Lung (tissue), 12 donors: ENCODE measurements around the gene PCYT2. TPM values are rescaled to one million over a fixed set of nuclear protein-coding genes. Genes with fewer than 3 reads are reported as not detected.

Source experiments
- ATAC-seq: fragments of 200-7000 bp; cut with Tn5 transposase; one replicate; pipeline ENCODE4 v1.9.1; 2020; ENCODE audit warnings: moderate number of reproducible peaks; ENCODE audit not compliant: insufficient read depth, low FRiP score
- DNase-seq, 3 donors: peaks; one replicate each; pipeline ENCODE4 v3.0.0-alpha.2; 2013 to 2017
- H3K27ac ChIP-seq, 2 donors: one replicate each; pipeline ENCODE4 v1.5.1; 2013; ENCODE audit warnings: mild to moderate bottlenecking in 2 of 2, moderate library complexity in 2 of 2, control low read depth in 1 of 2, inconsistent platforms in 1 of 2, low read depth in 1 of 2, low read length in 1 of 2
- H3K27me3 ChIP-seq, 3 donors: one replicate each; pipeline ENCODE4 v1.5.1; 2013; ENCODE audit warnings: low read length in 2 of 3; ENCODE audit not compliant: control insufficient read depth in 3 of 3, insufficient read depth in 3 of 3
- H3K36me3 ChIP-seq, 4 donors: one replicate each; pipeline ENCODE4 v1.5.1; 2013; ENCODE audit warnings: low read length in 4 of 4, mild to moderate bottlenecking in 1 of 4, moderate library complexity in 1 of 4; ENCODE audit not compliant: control insufficient read depth in 4 of 4, insufficient read depth in 4 of 4
- H3K4me1 ChIP-seq, 5 donors: one replicate each; pipeline ENCODE4 v1.5.1; 2013; ENCODE audit warnings: low read length in 5 of 5, mild to moderate bottlenecking in 2 of 5, moderate library complexity in 1 of 5; ENCODE audit not compliant: control insufficient read depth in 5 of 5, insufficient read depth in 5 of 5
- H3K4me3 ChIP-seq: one replicate; pipeline ENCODE4 v1.5.1; 2013; ENCODE audit warnings: mild to moderate bottlenecking, control low read depth, moderate library complexity
- H3K9ac ChIP-seq, 2 donors: one replicate each; pipeline ENCODE4 v1.5.1; 2013; ENCODE audit warnings: low read length in 2 of 2, control low read depth in 1 of 2; ENCODE audit not compliant: insufficient read depth in 1 of 2
- H3K9me3 ChIP-seq, 4 donors: one replicate each; pipeline ENCODE4 v1.5.1; 2013; ENCODE audit warnings: low read length in 3 of 4, mild to moderate bottlenecking in 1 of 4, moderate library complexity in 1 of 4; ENCODE audit not compliant: control insufficient read depth in 4 of 4, insufficient read depth in 3 of 4
- WGBS, 2 donors: extraction: QIAGEN DNeasy Blood & Tissue Kit; methylation state at CpG; one replicate each; pipeline ENCODE4 v1.1.7; 2013; 5-methylcytosine and 5-hydroxymethylcytosine counted together
- polyA plus RNA-seq, 2 donors: library from polyadenylated mRNA; stranded (reverse); fragments of 200-250 nt; gene quantifications; one replicate each; pipeline ENCODE4 v1.2.1, GENCODE V29; 2013
- total RNA-seq, 2 donors: library from RNA; depleted of rRNA in 1 of 2; stranded (reverse); fragments of >200 nt in 1 of 2; gene quantifications; one replicate each; pipeline ENCODE4 v1.2.1, GENCODE V29; 2014 to 2021
- TF ChIP-seq, protein P1 (sequence below): IDR thresholded peaks from 2 replicates; pipeline ENCODE4 v1.5.1; 2012; ENCODE audit warnings: mild to moderate bottlenecking; ENCODE audit errors: control extremely low read depth, extremely low read depth
- donor health status: control.
- donor health status: control.
- donor health status: Bipolar disorder and iron deficiency.
- donor health status: healthy.
- donor health status: DM: yes; HTN: yes; CAD: no.

The PCYT2 gene
- total and polyA plus RNA-seq, 4 donors = 23.0 to 91.6 (median 67.5) TPM

DNA sequence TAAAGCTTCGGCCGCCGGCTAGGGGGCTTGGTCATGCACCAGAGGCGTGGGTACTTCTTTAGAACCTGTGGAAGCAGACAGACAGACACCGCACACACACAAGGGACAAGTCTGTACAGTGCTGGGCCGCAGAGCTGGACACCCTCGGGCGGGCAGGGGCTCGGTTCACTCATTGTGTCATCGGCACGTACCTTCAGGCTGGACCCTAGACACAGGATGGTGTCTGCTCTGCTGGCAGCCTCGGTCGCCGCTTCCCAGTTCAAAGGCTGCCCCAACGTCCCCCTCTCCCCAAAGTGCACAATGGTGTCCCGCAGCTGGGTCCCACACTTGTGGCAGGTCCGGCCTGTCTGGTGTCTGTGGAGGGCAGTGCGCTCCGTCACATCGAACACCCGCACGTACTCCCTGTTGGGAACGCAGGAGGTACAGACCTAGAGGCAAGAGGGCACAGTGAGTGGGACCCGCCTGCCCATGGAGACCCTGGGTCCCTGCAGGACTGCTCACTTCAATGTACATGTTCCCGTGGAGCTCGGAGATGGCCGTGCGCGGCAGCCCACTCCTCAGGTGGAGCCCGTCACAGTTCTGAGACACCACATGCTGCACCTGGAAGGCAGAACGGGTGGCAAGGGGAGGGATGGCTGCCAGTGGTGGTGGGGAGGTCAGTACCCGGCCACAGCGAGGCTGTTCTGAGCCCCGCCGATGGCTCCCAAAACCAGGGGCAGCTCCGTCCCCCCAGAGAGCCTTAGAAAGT lies 3.1 kb upstream of the PCYT2 start:
- ATAC-seq = no peak

DNA sequence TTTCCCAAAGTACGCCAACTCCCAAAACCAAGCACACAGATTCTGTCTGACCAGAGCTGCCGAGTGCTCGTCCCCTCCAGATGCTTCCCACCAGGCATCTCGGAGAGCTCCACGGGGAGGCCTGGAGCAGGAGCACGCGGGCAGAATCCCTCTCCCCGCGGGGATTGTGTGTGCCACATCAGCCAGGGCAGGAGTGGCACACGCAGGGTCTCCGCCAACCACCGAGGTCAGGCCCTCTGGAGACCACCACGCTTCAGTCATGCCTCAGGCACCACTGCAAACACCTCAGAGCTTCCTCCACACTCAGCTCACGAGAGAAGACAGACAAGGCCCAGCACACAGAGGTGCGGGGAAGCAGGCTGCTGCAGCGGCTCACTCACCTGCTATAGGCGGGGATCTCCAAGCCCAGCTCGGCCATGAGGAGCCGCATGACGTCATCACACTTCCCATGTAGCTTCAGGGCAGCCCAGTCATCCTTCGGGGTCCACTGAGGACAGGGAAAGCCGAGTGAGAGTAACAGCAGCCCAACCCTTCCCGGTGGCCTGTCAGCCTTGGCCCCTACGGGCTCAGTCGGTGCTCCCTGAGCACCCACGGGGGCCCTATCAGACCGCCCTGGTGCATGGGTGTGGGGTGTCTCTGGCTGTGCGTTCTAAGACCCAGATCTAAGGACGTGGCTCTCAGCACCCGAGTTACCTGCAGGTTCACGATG lies 2.3 kb upstream of the PCYT2 start:
- Histone ChIP-seq H3K4me1 (peaks cover 0 to 20% (median 10%) of the 10 kb centered on the region in 5 donors), H3K36me3 (peaks cover 5 to 44% (median 13%) of the 10 kb centered on the region in 4 donors), H3K27ac (no peak overlapping the region), H3K27me3 (no peaks in the 10 kb centered on the region), H3K9ac (no peak overlapping the region), H3K9me3 (no peaks in the 10 kb centered on the region), H3K4me3 (no peak overlapping the region)
- WGBS, 2 donors = 95% methylated on average over 31 of the region's 31 CpGs
- DNase-seq = no peak
- TF ChIP-seq, protein P1, sequence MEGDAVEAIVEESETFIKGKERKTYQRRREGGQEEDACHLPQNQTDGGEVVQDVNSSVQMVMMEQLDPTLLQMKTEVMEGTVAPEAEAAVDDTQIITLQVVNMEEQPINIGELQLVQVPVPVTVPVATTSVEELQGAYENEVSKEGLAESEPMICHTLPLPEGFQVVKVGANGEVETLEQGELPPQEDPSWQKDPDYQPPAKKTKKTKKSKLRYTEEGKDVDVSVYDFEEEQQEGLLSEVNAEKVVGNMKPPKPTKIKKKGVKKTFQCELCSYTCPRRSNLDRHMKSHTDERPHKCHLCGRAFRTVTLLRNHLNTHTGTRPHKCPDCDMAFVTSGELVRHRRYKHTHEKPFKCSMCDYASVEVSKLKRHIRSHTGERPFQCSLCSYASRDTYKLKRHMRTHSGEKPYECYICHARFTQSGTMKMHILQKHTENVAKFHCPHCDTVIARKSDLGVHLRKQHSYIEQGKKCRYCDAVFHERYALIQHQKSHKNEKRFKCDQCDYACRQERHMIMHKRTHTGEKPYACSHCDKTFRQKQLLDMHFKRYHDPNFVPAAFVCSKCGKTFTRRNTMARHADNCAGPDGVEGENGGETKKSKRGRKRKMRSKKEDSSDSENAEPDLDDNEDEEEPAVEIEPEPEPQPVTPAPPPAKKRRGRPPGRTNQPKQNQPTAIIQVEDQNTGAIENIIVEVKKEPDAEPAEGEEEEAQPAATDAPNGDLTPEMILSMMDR = no peak
- ATAC-seq = no peak

More for the DNA sequence above, 3.1 kb upstream of the PCYT2 start:
- WGBS, 2 donors = 96 to 98% methylated on average over 36 of the region's 36 CpGs
- Histone ChIP-seq H3K4me3 (no peak overlapping the region), H3K27me3 (no peaks in the 10 kb centered on the region), H3K27ac (no peak overlapping the region), H3K9ac (no peak overlapping the region), H3K4me1 (peaks cover 0 to 20% (median 10%) of the 10 kb centered on the region in 5 donors), H3K36me3 (peaks cover 5 to 40% (median 13%) of the 10 kb centered on the region in 4 donors), H3K9me3 (no peaks in the 10 kb centered on the region)
- TF ChIP-seq, protein P1 = no peak
- no peak for DNase-seq

DNA sequence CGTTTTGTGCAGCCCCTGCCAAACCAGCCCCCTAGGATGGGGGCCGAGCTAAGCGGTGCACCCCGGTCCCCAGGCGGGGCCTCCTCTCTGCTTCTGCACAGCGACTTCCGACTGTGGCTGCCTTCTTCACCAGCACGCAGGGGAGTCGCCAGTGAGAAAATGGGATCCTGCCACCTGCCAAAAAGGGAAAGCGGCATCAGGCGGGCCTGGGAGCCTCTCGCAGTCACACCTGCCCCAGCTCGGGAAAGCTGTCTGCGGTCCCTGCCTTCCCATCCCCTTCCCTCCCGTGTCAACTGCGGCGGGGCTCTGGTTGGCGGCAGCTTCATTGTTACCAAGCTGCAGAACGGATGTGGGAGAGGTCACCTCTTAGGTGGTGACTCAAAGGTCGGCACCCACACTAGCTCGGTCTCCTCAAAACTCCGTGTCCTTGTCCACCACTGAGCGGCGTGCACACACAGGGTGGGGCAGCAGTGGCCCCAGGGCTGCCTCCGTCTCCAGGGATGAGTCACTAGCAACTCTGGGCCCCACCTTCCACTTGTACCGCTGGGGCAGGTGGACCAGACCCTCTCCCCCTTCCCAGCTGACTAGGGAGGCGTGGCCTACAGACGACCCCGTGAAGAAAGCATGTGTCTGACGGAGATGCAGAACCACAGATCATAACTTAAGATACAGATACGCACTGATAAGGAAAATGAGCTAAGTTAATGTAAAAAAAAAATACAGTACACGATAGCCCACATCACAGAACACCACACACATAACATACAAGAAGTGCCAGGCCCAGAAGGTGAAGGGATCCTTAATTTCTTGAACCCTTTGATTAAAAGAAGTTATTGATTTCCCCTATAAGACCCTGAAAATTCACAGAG lies 1.5 kb upstream of the PCYT2 start:
- 81 to 91% methylated on average over 32 of the region's 32 CpGs for WGBS, 2 donors
- Histone ChIP-seq H3K4me3 (no peak overlapping the region), H3K4me1 (peaks cover 0 to 20% (median 10%) of the 10 kb centered on the region in 5 donors), H3K9me3 (no peaks in the 10 kb centered on the region), H3K27ac (no peak overlapping the region), H3K9ac (no peak overlapping the region), H3K36me3 (peaks cover 5 to 53% (median 13%) of the 10 kb centered on the region in 4 donors), H3K27me3 (no peaks in the 10 kb centered on the region)
- no peak for ATAC-seq
- TF ChIP-seq, protein P1 = no peak
- DNase-seq = no peak
